ENCODE data around the gene AIMP2.

GRCh38 chr7:6026011-6026819 lies 17.1 kb downstream of the AIMP2 start:
- no peak for TF ChIP-seq CTCF (IDR thresholded peaks at IDR 0.05)
- no peak for TF ChIP-seq POLR2AphosphoS5 (IDR thresholded peaks at IDR 0.05)
- TF ChIP-seq POLR2A (IDR thresholded peaks at IDR 0.05), result no peak
- TF ChIP-seq EP300 (IDR thresholded peaks at IDR 0.05), result no peak

All from gastroesophageal sphincter (tissue), 3 donors.